K562 (cell line): ENCODE measurements around the gene SLC25A36. TPM values are rescaled to one million over a fixed set of nuclear protein-coding genes. Genes with fewer than 3 reads are reported as not detected.

Experiments used
- ATAC-seq: fragments of 200-7000 bp; cut with Tn5 transposase; 3 replicates; pipeline ENCODE4 v1.9.1; 2020; ENCODE audit warnings: moderate library complexity
- BruUV-seq: library from RNA; stranded (reverse); fragments of 400-500 nt; replicated peaks from 2 replicates; lab custom pipeline; 2021; lab: Mats Ljungman, UMichigan
- CTCF ChIA-PET: fragments of 300-600 bp; formaldehyde crosslinking; extraction: SDS; loops from one replicate; lab custom pipeline; 2021; ENCODE audit warnings: low intra/inter-chr PET ratio; lab: Yijun Ruan, JAX
- POLR2A ChIA-PET: fragments of 300-600, 350-650 bp; sonication (Branson Sonifier 250); formaldehyde crosslinking; extraction: SDS; loops from one replicate; lab custom pipeline; 2021; ENCODE audit warnings: antibody characterized with exemption, inconsistent platforms; lab: Yijun Ruan, JAX
- DNase-seq, 4 experiments: peaks; one replicate each; pipeline versions ENCODE4 v3.0.0 to v3.0.0-alpha.2; 2011 to 2018; ENCODE audit warnings: low spot score in 3 of 4, mixed read lengths in 3 of 4; ENCODE audit errors: extremely low read depth in 1 of 4
- FAIRE-seq: peaks from 2 replicates; lab custom pipeline; 2011; peaks lifted over from hg19 to GRCh38; lab: Jason Lieb, UNC
- H2AFZ ChIP-seq: 2 replicates; pipeline ENCODE4 v1.6.0; 2011; ENCODE audit warnings: low read depth, low read length, control low read depth, inconsistent platforms
- H3K27ac ChIP-seq: fragments of 200-600 bp; 3 replicates; pipeline ENCODE4 v1.8.0; 2011; ENCODE audit warnings: low read depth, mild to moderate bottlenecking, control low read depth, inconsistent platforms, low read length, moderate library complexity, mixed read lengths; ENCODE audit errors: extremely low read depth
- H3K27me3 ChIP-seq, 2 experiments: fragments of 300-600 bp in 1 of 2; 2 replicates in 1 of 2; 3 replicates in 1 of 2; pipeline versions ENCODE4 v1.6.0 to v1.8.0; 2011; ENCODE audit warnings: inconsistent platforms in 2 of 2, low read length in 2 of 2, mild to moderate bottlenecking in 1 of 2, mixed read lengths in 1 of 2, moderate library complexity in 1 of 2; ENCODE audit not compliant: control insufficient read depth in 2 of 2, insufficient read depth in 2 of 2
- H3K36me3 ChIP-seq: fragments of 300-600 bp; 3 replicates; pipeline ENCODE4 v1.8.0; 2011; ENCODE audit warnings: mild to moderate bottlenecking, low read length, inconsistent platforms; ENCODE audit not compliant: control insufficient read depth, insufficient read depth
- H3K4me1 ChIP-seq, 2 experiments: fragments of 200-600 bp in 1 of 2; replicated peaks in 1 of 2; 2 replicates in 1 of 2; 3 replicates in 1 of 2; pipeline versions ENCODE4 v1.5.1 to v1.8.0; 2011; ENCODE audit warnings: inconsistent platforms in 2 of 2, low read length in 2 of 2, mild to moderate bottlenecking in 1 of 2, mixed read lengths in 1 of 2, moderate library complexity in 1 of 2; ENCODE audit not compliant: control insufficient read depth in 2 of 2, insufficient read depth in 2 of 2
- H3K4me2 ChIP-seq: 2 replicates; pipeline ENCODE4 v1.6.1; 2011; ENCODE audit warnings: low read length, control low read depth, inconsistent platforms, mixed read lengths; ENCODE audit not compliant: insufficient read depth
- H3K4me3 ChIP-seq: fragments of 200-600 bp; sonication (generic), shearing (Covaris generic); 2 replicates; pipeline ENCODE4 v1.5.1; 2016; ENCODE audit warnings: control low read depth, inconsistent platforms
- H3K79me2 ChIP-seq: fragments of 200-600 bp; 3 replicates; pipeline ENCODE4 v1.8.0; 2011; ENCODE audit warnings: low read length, inconsistent platforms; ENCODE audit not compliant: control insufficient read depth, insufficient read depth
- H3K9ac ChIP-seq, 2 experiments: 2 replicates each; pipeline versions ENCODE4 v1.6.0 to v1.6.1; 2011; ENCODE audit warnings: low read depth in 2 of 2, low read length in 2 of 2, control low read depth in 1 of 2, inconsistent platforms in 1 of 2, mild to moderate bottlenecking in 1 of 2, mixed read lengths in 1 of 2; ENCODE audit not compliant: insufficient read depth in 1 of 2
- H3K9me1 ChIP-seq: one replicate; pipeline ENCODE4 v1.6.0; 2011; ENCODE audit warnings: inconsistent platforms, mild to moderate bottlenecking, low read length, moderate library complexity; ENCODE audit not compliant: control insufficient read depth, insufficient read depth
- H3K9me3 ChIP-seq: replicated peaks from 2 replicates; pipeline ENCODE4 v1.5.1; 2011; ENCODE audit warnings: low read depth, low read length, inconsistent platforms; ENCODE audit not compliant: control insufficient read depth, insufficient read depth
- H4K20me1 ChIP-seq: replicated peaks from 2 replicates; pipeline ENCODE4 v1.6.1; 2011; ENCODE audit warnings: low read length, inconsistent platforms, mixed read lengths; ENCODE audit not compliant: control insufficient read depth, insufficient read depth
- CBX8 ChIP-seq: fragments of 200-600 bp; sonication (generic); IDR thresholded peaks from 2 replicates; pipeline ENCODE4 v1.6.1; 2012; ENCODE audit warnings: borderline replicate concordance, mixed run types, low read depth, mild to moderate bottlenecking, moderate library complexity, mixed read lengths, low read length, control low read depth, inconsistent platforms; ENCODE audit not compliant: poor library complexity, severe bottlenecking; ENCODE audit errors: extremely low read depth
- CHAMP1 ChIP-seq: fragments of 450-650 bp; IDR thresholded peaks from 2 replicates; pipeline ENCODE4 v1.6.1; 2016; ENCODE audit warnings: mild to moderate bottlenecking
- COPS2 ChIP-seq: fragments of 450-650 bp; conservative IDR thresholded peaks from 2 replicates; pipeline ENCODE4 v1.6.1; 2016; ENCODE audit warnings: mild to moderate bottlenecking, moderate library complexity
- CREM ChIP-seq: IDR thresholded peaks from 2 replicates; pipeline ENCODE4 v1.6.1; 2014; ENCODE audit warnings: antibody characterized with exemption, low read depth
- CTBP1 ChIP-seq: fragments of 450-650 bp; IDR thresholded peaks from 2 replicates; pipeline ENCODE4 v1.6.1; 2016; ENCODE audit warnings: borderline replicate concordance
- FOXP1 ChIP-seq: sonication (generic); formaldehyde crosslinking; IDR thresholded peaks from 2 replicates; pipeline ENCODE4 v1.8.0; 2022; ENCODE audit warnings: mild to moderate bottlenecking, missing genetic modification reagents
- MTA2 ChIP-seq: fragments of 450-650 bp; IDR thresholded peaks from 2 replicates; pipeline ENCODE4 v1.6.1; 2016; ENCODE audit warnings: low read depth
- PRMT5 ChIP-seq: sonication (generic); formaldehyde crosslinking; IDR thresholded peaks from 2 replicates; pipeline ENCODE4 v1.5.0; 2020; ENCODE audit warnings: missing genetic modification reagents
- RBM22 ChIP-seq: fragments of 200-400 bp; formaldehyde crosslinking; IDR thresholded peaks from 2 replicates; pipeline ENCODE4 v1.6.1; 2018; ENCODE audit warnings: low read length, low read depth; ENCODE audit not compliant: poor library complexity, severe bottlenecking
- SMC3 ChIP-seq: conservative IDR thresholded peaks from 2 replicates; pipeline ENCODE4 v1.6.1; 2011; ENCODE audit warnings: low read depth, low read length, improper control_type of control experiment; ENCODE audit not compliant: insufficient read depth
- SOX6 ChIP-seq: fragments of 450-650 bp; IDR thresholded peaks from 2 replicates; pipeline ENCODE4 v1.6.1; 2014; ENCODE audit warnings: mild to moderate bottlenecking
- SP1 ChIP-seq: sonication (generic); formaldehyde crosslinking; IDR thresholded peaks from 2 replicates; pipeline ENCODE4 v1.8.1; 2022; ENCODE audit warnings: mild to moderate bottlenecking, missing genetic modification reagents
- SPI1 ChIP-seq: IDR thresholded peaks from 2 replicates; pipeline ENCODE4 v1.6.1; 2011; ENCODE audit warnings: low read depth, low read length, control low read depth, borderline replicate concordance
- U2AF1 ChIP-seq: fragments of 200-400 bp; formaldehyde crosslinking; optimal IDR thresholded peaks from 2 replicates; pipeline ENCODE3; 2017; ENCODE audit warnings: mild to moderate bottlenecking, low read depth, low read length, moderate library complexity
- USF2 ChIP-seq: sonication (generic); formaldehyde crosslinking; IDR thresholded peaks from 2 replicates; pipeline ENCODE4 v1.5.0; 2020; ENCODE audit warnings: missing genetic modification reagents
- ZBTB9 ChIP-seq: fragments of 450-650 bp; formaldehyde crosslinking; IDR thresholded peaks from 2 replicates; pipeline ENCODE4 v1.4.0; 2020; ENCODE audit warnings: mild to moderate bottlenecking, moderate library complexity
- ZNF561 ChIP-seq: fragments of 450-650 bp; formaldehyde crosslinking; conservative IDR thresholded peaks from 2 replicates; pipeline ENCODE4 v1.4.0; 2020; ENCODE audit warnings: mild to moderate bottlenecking, moderate library complexity
- ZNF766 ChIP-seq: fragments of 200-800 bp; sonication (Bioruptor generic); conservative IDR thresholded peaks from 2 replicates; pipeline ENCODE4 v1.6.1; 2016; ENCODE audit warnings: missing genetic modification characterization, missing compliant biosample characterization
- WGBS: fragments of 100-300 bp; shearing (Covaris generic); methylation state at CpG from one replicate; pipeline ENCODE4 v1.1.6; 2016; ENCODE audit warnings: low coverage, mixed read lengths; ENCODE audit not compliant: insufficient coverage; ENCODE audit errors: missing lambda C conversion rate; 5-methylcytosine and 5-hydroxymethylcytosine counted together
- in situ Hi-C: fragments of 300-500 bp; cut with MboI; formaldehyde crosslinking; loops from 4 replicates; pipeline ENCODE4 v1.15.0; 2018; ENCODE audit warnings: inconsistent platforms, mixed read lengths
- intact Hi-C: fragments of 100-400 bp; cut with micrococcal nuclease; formaldehyde crosslinking; loops from 2 replicates; pipeline ENCODE4 v1.14.2; 2022
- polyA plus RNA-seq, 8 experiments: library from polyadenylated mRNA; depleted of rRNA in 4 of 8; stranded (reverse) in 5 of 8; unstranded in 3 of 8; fragments of >200 nt; fragmentation: Nextera tagmentation in 2 of 8; fragmentation: Illumina TruSeq in 1 of 8; extraction: Ambion mirVana in 2 of 8; extraction: Trizol in 1 of 8; gene quantifications; 2 replicates each; pipeline versions ENCODE4 v1.2.1 to v1.2.3, GENCODE V29; 2011 to 2014; ENCODE audit warnings: inconsistent platforms in 1 of 8, missing spikeins in 1 of 8
- total RNA-seq, 7 experiments: library from RNA; depleted of rRNA in 6 of 7; stranded (reverse); fragments of >200 nt in 6 of 7; fragmentation: Illumina TruSeq in 2 of 7; extraction: Trizol in 2 of 7; gene quantifications; 2 replicates each; pipeline versions ENCODE4 v1.2.1 to v1.2.3, GENCODE V29; 2011 to 2021; ENCODE audit warnings: low replicate concordance in 1 of 7

Gene SLC25A36
- total and polyA plus RNA-seq, 9 of the 15 experiments (the other 6 are each of a cell fraction or from before 2014, with no cell fraction given) = 12.0 to 95.3 (median 43.3) TPM

GRCh38 chr3:140917772-140918171 lies 23.9 kb upstream of the SLC25A36 start (continued):
- no peak for TF ChIP-seq ZBTB9 (CRISPR knock-in tag)
- TF ChIP-seq CHAMP1 = no peak
- no peak for TF ChIP-seq FOXP1 (CRISPR knock-in tag)
- no peak for TF ChIP-seq PRMT5 (CRISPR knock-in tag)
- TF ChIP-seq MTA2 = no peak
- no peak for TF ChIP-seq RBM22
- no peak for TF ChIP-seq CTBP1

GRCh38 chr3:140920029-140920428 lies 21.6 kb upstream of the SLC25A36 start:
- BruUV-seq = no TSS peak
- Histone ChIP-seq H3K9me3 (no peaks in the 10 kb centered on the region), H3K79me2 (no peaks in the 10 kb centered on the region), H3K9me1 (peaks cover 2% of the 10 kb centered on the region), H3K36me3 (no peaks in the 10 kb centered on the region), H3K4me2 (no peak overlapping the region), H3K4me3 (no peak overlapping the region), H3K4me1 (no peaks in the 10 kb centered on the region), H2AFZ (no peak overlapping the region), H3K27ac (no peak overlapping the region), H3K27me3 (peaks cover 0 to 7% of the 10 kb centered on the region in 2 experiments; a peak in 3 of 5 replicates), H4K20me1 (no peaks in the 10 kb centered on the region), H3K9ac (no peak overlapping the region)
- no peak for DNase-seq
- ATAC-seq = no peak
- intact Hi-C loops (loop anchor here (10.0 kb wide), 2 partner anchors 55 to 185 kb away; no protein-coding TSS in a partner anchor), in situ Hi-C loops (no loop called here)
- WGBS = 0% methylated on average over 2 of the region's 2 CpGs
- ChIA-PET CTCF (no interaction called here), POLR2A (no interaction called here)
- no peak for FAIRE-seq
- TF ChIP-seq SPI1 (no peak), COPS2 (no peak), SMC3 (no peak), CREM (no peak), SOX6 (no peak), CBX8 (no peak), USF2 (CRISPR knock-in tag) (no peak), ZNF766 (CRISPR knock-in tag) (no peak), U2AF1 (no peak), ZNF561 (CRISPR knock-in tag) (no peak), SP1 (no peak)
